Lower leg skin (tissue), 3 donors: Measurements from ENCODE around the gene CCL26.

Experiments
- CTCF ChIP-seq, 3 donors: fragments of 450-650 bp; IDR thresholded peaks; one replicate each; pipeline ENCODE4 v1.5.1; 2016; ENCODE audit warnings: antibody characterized with exemption in 3 of 3, mild to moderate bottlenecking in 3 of 3, moderate library complexity in 2 of 3
- POLR2A ChIP-seq, 2 donors: fragments of 450-650 bp; IDR thresholded peaks; one replicate each; pipeline ENCODE4 v1.6.1; 2016 to 2017; ENCODE audit warnings: antibody characterized with exemption in 2 of 2, mild to moderate bottlenecking in 1 of 2, moderate library complexity in 1 of 2

GRCh38 chr7:75758491-75758890 is 13.5 kb downstream of the CCL26 start:
- TF ChIP-seq CTCF (IDR thresholded peaks at IDR 0.05) (no peak), POLR2A (IDR thresholded peaks at IDR 0.05) (no peak)
